HepG2 (cell line): ENCODE measurements around the gene MT1F. TPM values are rescaled to one million over a fixed set of nuclear protein-coding genes. Genes with fewer than 3 reads are reported as not detected.

Experiments
- EP300 ChIP-seq, 3 experiments: sonication (generic) in 1 of 3; formaldehyde crosslinking in 1 of 3; IDR thresholded peaks; 2 replicates each; pipeline versions ENCODE4 v1.5.1 to v1.6.1; 2011 to 2020; ENCODE audit warnings: low read depth in 2 of 3, low read length in 2 of 3, borderline replicate concordance in 1 of 3, improper control_type of control experiment in 1 of 3, mild to moderate bottlenecking in 1 of 3, missing genetic modification reagents in 1 of 3, moderate library complexity in 1 of 3
- FOXK1 ChIP-seq: sonication (generic); formaldehyde crosslinking; IDR thresholded peaks from 2 replicates; pipeline ENCODE4 v1.4.0; 2020; ENCODE audit warnings: low read depth, missing genetic modification reagents, borderline replicate concordance
- HDAC2 ChIP-seq: sonication (generic); formaldehyde crosslinking; IDR thresholded peaks from 2 replicates; pipeline ENCODE4 v1.4.0; 2020; ENCODE audit warnings: missing genetic modification reagents
- JUNB ChIP-seq: sonication (generic); formaldehyde crosslinking; IDR thresholded peaks from 2 replicates; pipeline ENCODE4 v1.8.0; 2022; ENCODE audit warnings: missing genetic modification reagents, mild to moderate bottlenecking, borderline replicate concordance
- KDM2A ChIP-seq: sonication (generic); formaldehyde crosslinking; IDR thresholded peaks from 2 replicates; pipeline ENCODE4 v1.4.0; 2020; ENCODE audit warnings: low read depth, missing genetic modification reagents, borderline replicate concordance
- MAX ChIP-seq: IDR thresholded peaks from 2 replicates; pipeline ENCODE4 v1.6.1; 2012; ENCODE audit warnings: inconsistent platforms
- NFYB ChIP-seq: sonication (generic); formaldehyde crosslinking; IDR thresholded peaks from 2 replicates; pipeline ENCODE4 v1.4.0; 2020; ENCODE audit warnings: missing genetic modification reagents
- NR2F6 ChIP-seq, 2 experiments: IDR thresholded peaks; 2 replicates each; pipeline ENCODE4 v1.6.1; 2016; ENCODE audit warnings: antibody characterized with exemption in 1 of 2, mild to moderate bottlenecking in 1 of 2
- SKI ChIP-seq: fragments of 450-650 bp; IDR thresholded peaks from one replicate; pipeline ENCODE4 v1.6.1; 2018; ENCODE audit warnings: mild to moderate bottlenecking; ENCODE audit not compliant: partially characterized antibody
- U2AF1 ChIP-seq: fragments of 200-400 bp; formaldehyde crosslinking; optimal IDR thresholded peaks from 2 replicates; pipeline ENCODE3; 2017; ENCODE audit warnings: mild to moderate bottlenecking, low read depth, low read length
- ZNF234 ChIP-seq: sonication (generic); formaldehyde crosslinking; conservative IDR thresholded peaks from 2 replicates; pipeline ENCODE4 v1.5.1; 2020; ENCODE audit warnings: mild to moderate bottlenecking, missing genetic modification reagents
- ZNF280B ChIP-seq: sonication (generic); formaldehyde crosslinking; IDR thresholded peaks from 2 replicates; pipeline ENCODE4 v1.5.0; 2020; ENCODE audit warnings: missing genetic modification reagents, mild to moderate bottlenecking, borderline replicate concordance
- ZNF318 ChIP-seq: sonication (generic); formaldehyde crosslinking; IDR thresholded peaks from 2 replicates; pipeline ENCODE4 v1.4.0; 2020; ENCODE audit warnings: mild to moderate bottlenecking, missing genetic modification reagents
- ZNF543 ChIP-seq: sonication (generic); formaldehyde crosslinking; IDR thresholded peaks from 2 replicates; pipeline ENCODE4 v1.4.0; 2020; ENCODE audit warnings: mild to moderate bottlenecking, missing genetic modification reagents
- ZNF678 ChIP-seq: sonication (generic); formaldehyde crosslinking; IDR thresholded peaks from 2 replicates; pipeline ENCODE4 v1.4.0; 2020; ENCODE audit warnings: mild to moderate bottlenecking, missing genetic modification reagents
- ZNF776 ChIP-seq: sonication (generic); formaldehyde crosslinking; IDR thresholded peaks from 2 replicates; pipeline ENCODE4 v1.4.0; 2020; ENCODE audit warnings: mild to moderate bottlenecking, missing genetic modification reagents
- ZNF781 ChIP-seq: sonication (generic); formaldehyde crosslinking; IDR thresholded peaks from 2 replicates; pipeline ENCODE4 v1.5.1; 2020; ENCODE audit warnings: borderline replicate concordance, mild to moderate bottlenecking, missing genetic modification reagents; ENCODE audit errors: not compliant biosample characterization
- polyA plus RNA-seq, 8 experiments: library from polyadenylated mRNA; depleted of rRNA in 3 of 8; stranded (reverse) in 7 of 8; unstranded in 1 of 8; fragments of >200 nt; fragmentation: Illumina TruSeq in 4 of 8; extraction: Trizol in 4 of 8; gene quantifications; 2 replicates each; pipeline versions ENCODE4 v1.2.1 to v1.2.3, GENCODE V29; 2011 to 2016; ENCODE audit warnings: low read depth in 4 of 8, missing spikeins in 1 of 8, mixed read lengths in 1 of 8; ENCODE audit not compliant: insufficient read depth in 1 of 8
- total RNA-seq, 5 experiments: library from RNA; depleted of rRNA; stranded (reverse); fragments of >200 nt; fragmentation: Illumina TruSeq; extraction: Trizol; gene quantifications; 2 replicates each; pipeline ENCODE4 v1.2.3, GENCODE V29; 2016; ENCODE audit warnings: low read depth in 1 of 5

Gene MT1F
- total and polyA plus RNA-seq, 2 of the 13 experiments (the other 11 are each of a cell fraction or from before 2014, with no cell fraction given), result 1.9 to 169 TPM

GRCh38 chr16:56608043-56608875 lies 49.5 kb upstream of the MT1F start, which contains the start of gene MT2A (continued):
- TF ChIP-seq ZNF280B (peak; percentile 86), SKI (peak; percentile 73), JUNB (CRISPR knock-in tag) (peak; percentile 62; the same call in 1 of the 2 replicates), ZNF781 (CRISPR knock-in tag) (no peak), MAX (peak; percentile 91), ZNF234 (CRISPR knock-in tag) (no peak), KDM2A (CRISPR knock-in tag) (peak; percentile 87), NFYB (CRISPR knock-in tag) (no peak), ZNF543 (CRISPR knock-in tag) (no peak), HDAC2 (CRISPR knock-in tag) (peak; percentile 39; the same call in 1 of the 2 replicates), ZNF318 (CRISPR knock-in tag) (no peak), FOXK1 (peak; percentile 39; the same call in 1 of the 2 replicates), U2AF1 (peak; percentile 80), NR2F6 (IDR thresholded peaks at IDR 0.05) (no peak), NR2F6 (CRISPR knock-in tag; IDR thresholded peaks at IDR 0.05) (no peak), EP300 (IDR thresholded peaks at IDR 0.05; ENCODE audit: low read depth in 2 of 2, low read length in 2 of 2) (peak in 1 of 2 experiments; percentile 22; a peak in 2 of 4 replicates), EP300 (CRISPR knock-in tag; IDR thresholded peaks at IDR 0.05; ENCODE audit: borderline replicate concordance) (peak; percentile 48; the same call in 1 of the 2 replicates), ZNF678 (CRISPR knock-in tag) (no peak), ZNF776 (CRISPR knock-in tag) (peak; percentile 62; the same call in 1 of the 2 replicates)
